ENCODE measurements around the gene MX2. TPM values are rescaled to one million over a fixed set of nuclear protein-coding genes. Genes with fewer than 3 reads are reported as not detected.

MX2 gene
- total RNA-seq, 1 donor: 2.6 TPM

GRCh38 chr21:41318218-41318617, 43.6 kb upstream of the MX2 start:
- no peak for DNase-seq (ENCODE audit: low read depth)
- H3K4me3 ChIP-seq (ENCODE audit: low read depth, low read length): no peak overlapping the region
- no peak for TF ChIP-seq CTCF (IDR thresholded peaks at IDR 0.05; ENCODE audit: insufficient read depth, low read depth, low read length)

GRCh38 chr21:41319273-41319672, 42.6 kb upstream of the MX2 start:
- DNase-seq (ENCODE audit: low read depth): no peak
- TF ChIP-seq CTCF (IDR thresholded peaks at IDR 0.05; ENCODE audit: insufficient read depth, low read depth, low read length): no peak
- no peak overlapping the region for H3K4me3 ChIP-seq (ENCODE audit: low read depth, low read length)

- no peak for DNase-seq (ENCODE audit: low read depth)
- H3K4me3 ChIP-seq (ENCODE audit: low read depth, low read length): no peak overlapping the region
- no peak for TF ChIP-seq CTCF (IDR thresholded peaks at IDR 0.05; ENCODE audit: insufficient read depth, low read depth, low read length)
Observed at GRCh38 chr21:41321211-41321907, 40.5 kb upstream of the MX2 start.

DNA sequence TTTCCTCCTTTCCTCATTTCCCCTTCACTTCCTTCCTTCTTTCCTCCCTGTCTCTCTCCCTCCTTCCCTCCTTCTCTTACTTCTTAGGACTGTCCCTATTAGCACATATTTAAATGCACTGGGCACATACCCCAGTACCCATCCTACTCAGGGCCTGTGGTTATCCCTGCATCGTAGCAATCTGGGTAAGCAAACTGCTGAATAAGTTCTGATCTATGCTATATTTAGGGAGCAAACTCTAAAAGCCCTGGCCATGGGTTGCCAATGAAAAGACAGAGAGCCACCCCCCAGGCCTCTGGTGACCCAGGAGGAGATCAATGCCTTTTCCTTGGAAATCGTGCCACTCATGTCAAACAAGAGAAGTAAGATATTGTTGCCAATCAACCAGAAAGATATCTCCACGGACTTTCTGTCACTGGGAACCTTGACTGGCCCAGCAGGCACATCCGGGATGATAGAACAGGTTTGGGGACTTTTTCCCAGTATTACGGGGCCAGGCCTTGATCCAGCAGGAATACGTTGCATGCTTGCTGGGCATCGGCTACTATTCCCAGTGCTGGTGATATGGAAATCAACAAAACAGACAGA, 39.8 kb upstream of the MX2 start:
- DNase-seq (ENCODE audit: low read depth): no peak
- no peak for TF ChIP-seq CTCF (IDR thresholded peaks at IDR 0.05; ENCODE audit: insufficient read depth, low read depth, low read length)
- H3K4me3 ChIP-seq (ENCODE audit: low read depth, low read length): no peak overlapping the region

- no peak for TF ChIP-seq CTCF (IDR thresholded peaks at IDR 0.05; ENCODE audit: insufficient read depth, low read depth, low read length)
- no peak overlapping the region for H3K4me3 ChIP-seq (ENCODE audit: low read depth, low read length)
- no peak for DNase-seq (ENCODE audit: low read depth)
Observed at GRCh38 chr21:41322496-41323382, 39.1 kb upstream of the MX2 start.

DNA sequence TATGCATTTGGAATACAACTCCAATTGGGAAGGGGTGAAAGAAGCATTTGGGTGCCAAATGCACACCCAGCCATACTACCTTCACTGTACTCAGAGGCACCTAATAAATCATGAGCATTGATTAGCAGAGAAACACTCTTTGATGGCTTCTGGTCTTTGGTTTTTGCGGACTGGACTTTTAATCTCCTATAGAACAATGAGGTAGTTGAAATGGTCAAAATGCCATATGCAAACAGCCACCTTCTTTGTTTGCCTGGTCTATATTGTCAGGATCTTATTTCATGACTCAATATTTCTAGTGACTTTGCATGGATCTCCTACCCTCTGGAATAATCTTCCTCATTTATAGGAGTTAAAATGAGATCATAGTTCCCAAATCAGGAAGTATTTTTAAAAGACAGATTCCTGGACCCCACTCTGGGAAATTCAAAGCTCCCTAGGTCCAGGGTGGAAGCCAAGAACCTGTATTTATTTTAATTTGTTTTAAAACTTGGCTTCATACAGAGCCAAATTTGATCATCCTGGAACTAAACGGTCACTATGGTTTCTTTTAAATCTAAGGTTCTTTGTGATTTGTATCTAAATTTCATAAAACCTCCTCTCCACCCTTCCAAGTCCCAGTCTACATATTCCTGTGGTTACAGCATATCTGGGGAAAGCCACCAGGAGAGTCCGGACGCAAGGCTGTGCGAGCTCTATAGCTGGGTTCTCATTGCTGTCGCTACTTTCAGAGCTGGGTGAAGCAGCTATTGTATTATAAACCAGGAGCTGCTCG, 36.5 kb upstream of the MX2 start:
- TF ChIP-seq CTCF (IDR thresholded peaks at IDR 0.05; ENCODE audit: insufficient read depth, low read depth, low read length): no peak
- no peak overlapping the region for H3K4me3 ChIP-seq (ENCODE audit: low read depth, low read length)
- no peak for DNase-seq (ENCODE audit: low read depth)

Measured in fibroblast of villous mesenchyme (primary cell).